ENCODE measurements around the gene HCFC1. TPM values are rescaled to one million over a fixed set of nuclear protein-coding genes. Genes with fewer than 3 reads are reported as not detected.

The HCFC1 gene
- total and polyA plus RNA-seq, 3 experiments from 2014 or later: 12.4 to 156 (median 152) TPM

DNA sequence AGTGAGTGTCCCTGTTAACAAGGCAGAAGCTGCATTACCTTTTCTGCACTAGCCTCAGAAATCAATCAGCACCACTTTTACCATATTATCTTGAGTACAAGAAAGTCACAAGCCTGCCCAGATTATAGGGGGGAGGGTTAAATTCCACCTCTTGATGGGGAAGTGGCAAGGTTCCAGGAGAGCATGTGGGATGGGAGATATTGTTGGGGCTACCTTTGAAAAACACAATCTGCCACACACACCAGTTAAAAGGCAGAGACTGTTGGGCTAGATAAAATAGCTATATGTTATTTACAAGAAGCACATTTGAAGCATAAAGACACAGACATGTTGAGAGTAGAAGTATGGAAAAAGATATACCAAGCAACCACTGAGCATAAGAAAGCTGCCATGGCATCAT is 73.7 kb downstream of the HCFC1 start:
- H3K27me3 Mint-ChIP-seq: peaks cover 0 to 19% of the 10 kb centered on the region in 2 donors
- H3K36me3 ChIP-seq (ENCODE audit: insufficient read depth, low read length): no peaks in the 10 kb centered on the region
- H3K9me3 Mint-ChIP-seq: no peaks in the 10 kb centered on the region
- no peak overlapping the region for H3K4me3 Mint-ChIP-seq
- no peak overlapping the region for H3K27ac ChIP-seq (ENCODE audit: low read depth, low read length)
- no peak overlapping the region for H3K27ac Mint-ChIP-seq
- CTCF ChIA-PET: no interaction called here
- DNase-seq: no peak
- peaks cover 0 to 1% (median 0%) of the 10 kb centered on the region in 3 donors for H3K36me3 Mint-ChIP-seq
- no peaks in the 10 kb centered on the region for H3K9me3 ChIP-seq (ENCODE audit: low read length)
- H3K27me3 ChIP-seq (ENCODE audit: insufficient read depth, low read length, poor library complexity, severe bottlenecking): no peaks in the 10 kb centered on the region
- POLR2A ChIA-PET: interaction anchor here (0.6 kb wide), 1 partner anchor 1299 kb away, joined by 4 read pairs; no protein-coding TSS in a partner anchor
- H3K4me1 ChIP-seq (ENCODE audit: insufficient read depth, low read length): peaks cover 22% of the 10 kb centered on the region
- H3K4me1 Mint-ChIP-seq: peaks cover 12 to 18% (median 18%) of the 10 kb centered on the region in 3 donors
- no peak overlapping the region for H3K4me3 ChIP-seq (ENCODE audit: low read length)

Other genes with a start within 250 kb of the HCFC1 start
- 100 to 1,000 TPM; 140 to 153 TPM for gene BCAP31, start 247.4 kb downstream of the HCFC1 start, total RNA-seq
- 333 TPM for gene BCAP31, start 247.4 kb downstream of the HCFC1 start, polyA plus RNA-seq
- gene ABCD1, start 247.0 kb downstream of the HCFC1 start, total RNA-seq: 1 to 10 TPM; 3.9 to 4.1 TPM
- 3.4 TPM for gene ABCD1, start 247.0 kb downstream of the HCFC1 start, polyA plus RNA-seq
- gene PLXNB3, start 207.6 kb downstream of the HCFC1 start, total RNA-seq: under 1 TPM; 0.51 to 0.57 TPM
- not detected for gene PLXNB3, start 207.6 kb downstream of the HCFC1 start, polyA plus RNA-seq
- not detected for gene SRPK3, start 190.8 kb downstream of the HCFC1 start, total RNA-seq
- gene SRPK3, start 190.8 kb downstream of the HCFC1 start, polyA plus RNA-seq: not detected
- 10 to 100 TPM; 54.2 to 61.6 TPM for gene IDH3G, start 177.4 kb downstream of the HCFC1 start, total RNA-seq
- 109 TPM for gene IDH3G, start 177.4 kb downstream of the HCFC1 start, polyA plus RNA-seq
- gene SSR4, start 177.2 kb downstream of the HCFC1 start, total RNA-seq: 100 to 1,000 TPM; 158 to 166 TPM
- 567 TPM for gene SSR4, start 177.2 kb downstream of the HCFC1 start, polyA plus RNA-seq
- 1 to 10 TPM; 1.3 to 2.3 TPM for gene PDZD4, start 141.3 kb downstream of the HCFC1 start, total RNA-seq
- gene PDZD4, start 141.3 kb downstream of the HCFC1 start, polyA plus RNA-seq: 2.1 TPM
- gene L1CAM, start 85.6 kb downstream of the HCFC1 start, total RNA-seq: under 1 TPM; 0.62 to 0.79 TPM
- 0.38 TPM for gene L1CAM, start 85.6 kb downstream of the HCFC1 start, polyA plus RNA-seq
- not detected for gene AVPR2, start 67.1 kb downstream of the HCFC1 start, total RNA-seq
- gene AVPR2, start 67.1 kb downstream of the HCFC1 start, polyA plus RNA-seq: not detected
- gene ARHGAP4, start 45.6 kb downstream of the HCFC1 start, total RNA-seq: 100 to 1,000 TPM; 124 to 133 TPM
- 116 TPM for gene ARHGAP4, start 45.6 kb downstream of the HCFC1 start, polyA plus RNA-seq
- gene NAA10, start 36.8 kb downstream of the HCFC1 start, total RNA-seq: 100 to 1,000 TPM; 160 to 162 TPM
- 105 TPM for gene NAA10, start 36.8 kb downstream of the HCFC1 start, polyA plus RNA-seq
- gene RENBP, start 27.2 kb downstream of the HCFC1 start, total RNA-seq: 1 to 10 TPM; 3.5 to 4.6 TPM
- gene RENBP, start 27.2 kb downstream of the HCFC1 start, polyA plus RNA-seq: not detected
- 1 to 10 TPM; 3.3 to 3.5 TPM for gene TMEM187, start 936 bp upstream of the HCFC1 start, total RNA-seq
- gene TMEM187, start 936 bp upstream of the HCFC1 start, polyA plus RNA-seq: 17.2 TPM
- 100 to 1,000 TPM; 208 to 214 TPM for gene IRAK1, start 48.1 kb upstream of the HCFC1 start, total RNA-seq
- gene IRAK1, start 48.1 kb upstream of the HCFC1 start, polyA plus RNA-seq: 58.0 TPM
- gene MECP2, start 125.9 kb upstream of the HCFC1 start, total RNA-seq: 100 to 1,000 TPM in 1 of 2 experiments, 10 to 100 TPM in 1; 49.5 to 120 TPM
- gene MECP2, start 125.9 kb upstream of the HCFC1 start, polyA plus RNA-seq: 24.3 TPM
- not detected for gene OPN1LW, start 172.4 kb upstream of the HCFC1 start, total RNA-seq
- gene OPN1LW, start 172.4 kb upstream of the HCFC1 start, polyA plus RNA-seq: not detected
- gene OPN1MW, start 210.8 kb upstream of the HCFC1 start, total RNA-seq: not detected
- gene OPN1MW, start 210.8 kb upstream of the HCFC1 start, polyA plus RNA-seq: not detected
- not detected for gene OPN1MW2, start 247.9 kb upstream of the HCFC1 start, total RNA-seq
- not detected for gene OPN1MW2, start 247.9 kb upstream of the HCFC1 start, polyA plus RNA-seq

Measured in CD8-positive, alpha-beta memory T cell (primary cell).